Endothelial cell of umbilical vein (primary cell): Measurements from ENCODE around the gene TSSC4. TPM values are rescaled to one million over a fixed set of nuclear protein-coding genes. Genes with fewer than 3 reads are reported as not detected.

Experiments used
- BruUV-seq: library from RNA; stranded (reverse); fragments of 400-500 nt; replicated peaks from 2 replicates; lab custom pipeline; 2021; lab: Mats Ljungman, UMichigan
- CTCF ChIA-PET: fragments of 300-600, 350-600 bp; sonication (Branson Sonifier 250); formaldehyde crosslinking; loops from one replicate; lab custom pipeline; 2021; ENCODE audit warnings: antibody characterized with exemption, inconsistent platforms; lab: Charles Lee
- POLR2A ChIA-PET: fragments of 300-600, 350-600 bp; sonication (Branson Sonifier 250); formaldehyde crosslinking; loops from one replicate; lab custom pipeline; 2021; ENCODE audit warnings: antibody characterized with exemption, inconsistent platforms; lab: Charles Lee
- DNase-seq: peaks from one replicate; pipeline ENCODE4 v3.0.0-alpha.2; 2011; ENCODE audit warnings: low read depth, low spot score
- FAIRE-seq: peaks from 2 replicates; lab custom pipeline; 2011; peaks lifted over from hg19 to GRCh38; lab: Jason Lieb, UNC
- H2AFZ ChIP-seq: 2 replicates; pipeline ENCODE4 v1.6.0; 2012; ENCODE audit warnings: low read depth, low read length, control low read depth, inconsistent platforms
- H3K27ac ChIP-seq: 2 replicates; pipeline ENCODE4 v1.5.1; 2011; ENCODE audit warnings: low read depth, mild to moderate bottlenecking, control low read depth, low read length, moderate library complexity; ENCODE audit not compliant: insufficient read depth
- H3K27me3 ChIP-seq, 2 experiments: 2 replicates each; pipeline versions ENCODE4 v1.6.0 to v1.6.1; 2011; ENCODE audit warnings: low read length in 2 of 2, mixed read lengths in 1 of 2; ENCODE audit not compliant: control insufficient read depth in 2 of 2, insufficient read depth in 2 of 2
- H3K36me3 ChIP-seq, 2 experiments: 2 replicates in 1 of 2; 3 replicates in 1 of 2; pipeline ENCODE4 v1.5.1; 2011; ENCODE audit warnings: low read length in 2 of 2, mild to moderate bottlenecking in 1 of 2, moderate library complexity in 1 of 2; ENCODE audit not compliant: control insufficient read depth in 2 of 2, insufficient read depth in 2 of 2; ENCODE audit errors: extremely low read depth in 1 of 2
- H3K4me1 ChIP-seq: 3 replicates; pipeline ENCODE4 v1.5.1; 2011; ENCODE audit warnings: mild to moderate bottlenecking, low read length; ENCODE audit not compliant: control insufficient read depth, insufficient read depth; ENCODE audit errors: extremely low read depth
- H3K4me2 ChIP-seq: 2 replicates; pipeline ENCODE4 v1.6.1; 2011; ENCODE audit warnings: low read length, control low read depth, mixed read lengths; ENCODE audit not compliant: insufficient read depth
- H3K4me3 ChIP-seq, 3 experiments: fragments of 200-600 bp in 1 of 3; sonication (generic), shearing (Covaris generic) in 1 of 3; replicated peaks in 1 of 3; 2 replicates each; pipeline ENCODE4 v1.5.1; 2011 to 2016; ENCODE audit warnings: control low read depth in 3 of 3, low read length in 3 of 3, mild to moderate bottlenecking in 2 of 3, inconsistent platforms in 1 of 3, low read depth in 1 of 3, moderate library complexity in 1 of 3; ENCODE audit not compliant: insufficient read depth in 1 of 3
- H3K79me2 ChIP-seq: 2 replicates; pipeline ENCODE4 v1.6.0; 2012; ENCODE audit warnings: low read length, inconsistent platforms; ENCODE audit not compliant: control insufficient read depth, insufficient read depth
- H3K9ac ChIP-seq: replicated peaks from 2 replicates; pipeline ENCODE3; 2011; ENCODE audit warnings: low read length, control low read depth; ENCODE audit not compliant: insufficient read depth; ENCODE audit errors: extremely low read depth
- H3K9me1 ChIP-seq: replicated peaks from 3 replicates; pipeline ENCODE4 v1.6.0; 2011; ENCODE audit warnings: mild to moderate bottlenecking, low read length; ENCODE audit not compliant: control insufficient read depth, insufficient read depth; ENCODE audit errors: extremely low read depth
- H3K9me3 ChIP-seq: replicated peaks from 2 replicates; pipeline ENCODE4 v1.5.1; 2012; ENCODE audit warnings: low read length, inconsistent platforms; ENCODE audit not compliant: control insufficient read depth, insufficient read depth
- H4K20me1 ChIP-seq: replicated peaks from 2 replicates; pipeline ENCODE3; 2011; ENCODE audit warnings: mild to moderate bottlenecking, low read length; ENCODE audit not compliant: control insufficient read depth, insufficient read depth; ENCODE audit errors: extremely low read depth
- EZH2 ChIP-seq: IDR thresholded peaks from 2 replicates; pipeline ENCODE4 v1.6.1; 2012; ENCODE audit warnings: borderline replicate concordance, low read depth, mild to moderate bottlenecking, moderate library complexity, low read length, inconsistent platforms; ENCODE audit not compliant: severe bottlenecking
- FOS ChIP-seq: IDR thresholded peaks from 2 replicates; pipeline ENCODE4 v1.6.1; 2011; ENCODE audit warnings: mild to moderate bottlenecking, low read length, moderate library complexity, borderline replicate concordance; ENCODE audit not compliant: insufficient read depth
- GATA2 ChIP-seq: IDR thresholded peaks from 2 replicates; pipeline ENCODE4 v1.7.0; 2011; ENCODE audit warnings: low read depth, mild to moderate bottlenecking, moderate library complexity, mixed read lengths, low read length; ENCODE audit not compliant: insufficient read length, insufficient read depth
- JUN ChIP-seq: IDR thresholded peaks from 2 replicates; pipeline ENCODE4 v1.6.1; 2011; ENCODE audit warnings: borderline replicate concordance, low read depth; ENCODE audit not compliant: insufficient read length, insufficient read depth
- MYC ChIP-seq: IDR thresholded peaks from one replicate; pipeline ENCODE4 v1.6.1; 2011; ENCODE audit warnings: mild to moderate bottlenecking, low read depth, low read length
- POLR2A ChIP-seq: IDR thresholded peaks from 2 replicates; pipeline ENCODE4 v1.6.1; 2012; ENCODE audit warnings: low read depth, mild to moderate bottlenecking, control low read depth, low read length
- POLR2AphosphoS5 ChIP-seq: IDR thresholded peaks from 2 replicates; pipeline ENCODE4 v1.6.1; 2012; ENCODE audit warnings: low read depth, mild to moderate bottlenecking, control low read depth, low read length, moderate library complexity; ENCODE audit not compliant: insufficient read depth
- dilution Hi-C: fragments of 300-500 bp; cut with MboI; formaldehyde crosslinking; loops from one replicate; pipeline ENCODE4 v1.15.0; 2019; ENCODE audit warnings: low sequenced_read_pairs; ENCODE audit not compliant: extremely low pct_ligation_motif_present
- intact Hi-C: fragments of 100-400 bp; cut with micrococcal nuclease; formaldehyde crosslinking; loops from one replicate; pipeline ENCODE4 v1.10.0; 2022
- polyA plus RNA-seq, 4 experiments: library from polyadenylated mRNA; depleted of rRNA in 3 of 4; stranded (reverse) in 3 of 4; unstranded in 1 of 4; fragments of >200 nt; gene quantifications; 2 replicates each; pipeline versions ENCODE4 v1.2.1 to v1.2.3, GENCODE V29; 2011 to 2012; ENCODE audit warnings: missing spikeins in 1 of 4
- total RNA-seq: library from RNA; stranded (reverse); gene quantifications from 2 replicates; pipeline ENCODE4 v1.2.3, GENCODE V29; 2021
- TF ChIP-seq, protein P1 (sequence below), 2 donors: IDR thresholded peaks; 1 replicate in 1 of 2; 2 replicates in 1 of 2; pipeline ENCODE4 v1.5.1; 2011; ENCODE audit warnings: low read length in 2 of 2, mild to moderate bottlenecking in 2 of 2, moderate library complexity in 2 of 2, control low read depth in 1 of 2, inconsistent platforms in 1 of 2, low read depth in 1 of 2; ENCODE audit not compliant: insufficient read depth in 1 of 2; ENCODE audit errors: extremely low read depth in 1 of 2
- TF ChIP-seq, protein P2 (sequence below): IDR thresholded peaks from 2 replicates; pipeline ENCODE4 v1.6.1; 2011; ENCODE audit not compliant: insufficient read depth, insufficient read length

Gene TSSC4
- total and polyA plus RNA-seq, 2 donors (not counting 3 experiments of a cell fraction or from before 2014, with no cell fraction given) = 42.7 to 59.6 TPM

DNA sequence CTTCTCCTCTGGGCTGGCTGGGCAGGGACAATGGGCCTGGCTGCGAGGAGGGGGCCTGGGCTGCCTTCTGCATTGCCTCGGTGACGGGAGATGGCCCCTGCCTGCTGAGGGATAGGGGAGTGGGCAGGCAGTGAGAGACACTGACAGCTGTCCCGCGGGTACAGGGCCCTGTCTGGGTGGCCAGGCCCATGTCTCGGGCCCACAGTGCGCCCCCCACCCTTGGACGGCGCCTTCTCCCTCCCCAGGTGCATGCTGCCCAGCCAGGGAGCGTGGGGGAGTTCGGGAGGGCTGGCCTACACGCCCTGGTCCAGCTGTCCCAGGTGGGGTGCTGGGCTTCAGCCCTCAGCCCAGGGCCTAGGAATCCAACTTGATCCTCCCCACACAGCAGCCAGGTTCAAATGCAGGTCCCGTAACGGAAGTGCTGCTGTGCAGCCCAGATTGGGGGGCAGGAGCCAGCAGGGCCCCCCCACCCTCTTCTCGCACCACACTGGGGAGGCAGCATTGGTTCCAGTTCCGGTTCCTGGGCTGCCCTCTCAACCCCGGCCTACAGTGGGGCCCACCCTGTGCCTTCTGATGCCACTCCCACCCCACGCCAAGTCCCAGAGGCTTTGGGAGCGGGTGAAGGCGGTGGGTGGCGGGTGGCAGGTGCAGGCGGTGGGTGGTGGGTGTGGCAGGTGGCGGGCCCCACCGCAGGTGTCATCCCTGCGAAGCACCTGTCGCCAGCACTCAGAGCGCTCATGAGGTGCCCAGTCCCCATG lies 7.3 kb upstream of the TSSC4 start:
- dilution Hi-C loops (no loop called here), intact Hi-C loops (no loop called here)
- Histone ChIP-seq H3K4me1 (no peaks in the 10 kb centered on the region), H3K27me3 (no peaks in the 10 kb centered on the region), H3K9me3 (no peaks in the 10 kb centered on the region), H3K4me3 (no peak overlapping the region), H3K36me3 (peaks cover 7 to 44% of the 10 kb centered on the region in 2 experiments), H3K9ac (no peak overlapping the region), H3K27ac (no peak overlapping the region), H3K9me1 (no peaks in the 10 kb centered on the region), H3K4me2 (no peak overlapping the region), H4K20me1 (no peaks in the 10 kb centered on the region), H2AFZ (no peak overlapping the region), H3K79me2 (peaks cover 48% of the 10 kb centered on the region)
- no peak for DNase-seq
- TF ChIP-seq JUN (no peak), GATA2 (no peak), POLR2AphosphoS5 (no peak), FOS (no peak), MYC (no peak), POLR2A (no peak), EZH2 (no peak)
- TF ChIP-seq, protein P1, sequence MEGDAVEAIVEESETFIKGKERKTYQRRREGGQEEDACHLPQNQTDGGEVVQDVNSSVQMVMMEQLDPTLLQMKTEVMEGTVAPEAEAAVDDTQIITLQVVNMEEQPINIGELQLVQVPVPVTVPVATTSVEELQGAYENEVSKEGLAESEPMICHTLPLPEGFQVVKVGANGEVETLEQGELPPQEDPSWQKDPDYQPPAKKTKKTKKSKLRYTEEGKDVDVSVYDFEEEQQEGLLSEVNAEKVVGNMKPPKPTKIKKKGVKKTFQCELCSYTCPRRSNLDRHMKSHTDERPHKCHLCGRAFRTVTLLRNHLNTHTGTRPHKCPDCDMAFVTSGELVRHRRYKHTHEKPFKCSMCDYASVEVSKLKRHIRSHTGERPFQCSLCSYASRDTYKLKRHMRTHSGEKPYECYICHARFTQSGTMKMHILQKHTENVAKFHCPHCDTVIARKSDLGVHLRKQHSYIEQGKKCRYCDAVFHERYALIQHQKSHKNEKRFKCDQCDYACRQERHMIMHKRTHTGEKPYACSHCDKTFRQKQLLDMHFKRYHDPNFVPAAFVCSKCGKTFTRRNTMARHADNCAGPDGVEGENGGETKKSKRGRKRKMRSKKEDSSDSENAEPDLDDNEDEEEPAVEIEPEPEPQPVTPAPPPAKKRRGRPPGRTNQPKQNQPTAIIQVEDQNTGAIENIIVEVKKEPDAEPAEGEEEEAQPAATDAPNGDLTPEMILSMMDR (IDR thresholded peaks at IDR 0.05; ENCODE audit: extremely low read depth in 1 of 2, insufficient read depth in 1 of 2, low read depth in 1 of 2, low read length in 2 of 2) = no peak
- TF ChIP-seq, protein P2, sequence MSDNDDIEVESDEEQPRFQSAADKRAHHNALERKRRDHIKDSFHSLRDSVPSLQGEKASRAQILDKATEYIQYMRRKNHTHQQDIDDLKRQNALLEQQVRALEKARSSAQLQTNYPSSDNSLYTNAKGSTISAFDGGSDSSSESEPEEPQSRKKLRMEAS = no peak
- CTCF ChIA-PET = no interaction called here
- POLR2A ChIA-PET = no interaction called here
- no peak for FAIRE-seq
- BruUV-seq = no TSS peak
